Stimulated activated CD4-positive, alpha-beta T cell treated with anti-CD3 and anti-CD28 coated beads, Interleukin-1b, Interleukin-23, amount 100 ng/mL, for 1 hour (primary cell): ENCODE results near the gene FZR1.
A peak's percentile ranks its signal among the peaks of the same experiment; 100 is the strongest.

Experiments used
- DNase-seq, 2 donors: peaks; one replicate each; pipeline ENCODE4 v3.0.0-alpha.2; 2020; ENCODE audit warnings: low read depth in 2 of 2

Gene FZR1

GRCh38 chr19:3474010-3474409, 32.1 kb upstream of the FZR1 start:
- DNase-seq = no peak

GRCh38 chr19:3474614-3475013, 31.5 kb upstream of the FZR1 start:
- no peak for DNase-seq

GRCh38 chr19:3475449-3475848, 30.7 kb upstream of the FZR1 start:
- DNase-seq = no peak

GRCh38 chr19:3476830-3477229, 29.3 kb upstream of the FZR1 start:
- no peak for DNase-seq

- no peak for DNase-seq
Observed at GRCh38 chr19:3477506-3477905, 28.6 kb upstream of the FZR1 start.

- no peak for DNase-seq
Observed at GRCh38 chr19:3477951-3478350, 28.2 kb upstream of the FZR1 start.

GRCh38 chr19:3478409-3479176, 27.5 kb upstream of the FZR1 start:
- DNase-seq = no peak

- DNase-seq = peak in 1 of 2 donors; percentile 11
Observed at GRCh38 chr19:3479177-3479833, 26.8 kb upstream of the FZR1 start.

GRCh38 chr19:3479834-3480215, 26.3 kb upstream of the FZR1 start:
- DNase-seq = no peak

- no peak for DNase-seq
Observed at GRCh38 chr19:3480383-3481091, 25.6 kb upstream of the FZR1 start, which contains the start of gene SMIM24. SMIM24 (minus strand) TSS chr19:3480525; CDS start chr19:3480463, 62 bp downstream.

GRCh38 chr19:3481241-3482090, 24.6 kb upstream of the FZR1 start:
- DNase-seq = no peak

GRCh38 chr19:3482507-3483225, 23.4 kb upstream of the FZR1 start:
- DNase-seq = no peak

- DNase-seq = no peak
Observed at GRCh38 chr19:3483226-3483628, 22.9 kb upstream of the FZR1 start, which contains the start of gene SMIM44. SMIM44 (minus strand) TSS chr19:3483441; CDS start chr19:3483403, 38 bp downstream.

GRCh38 chr19:3491396-3492119, 14.6 kb upstream of the FZR1 start:
- no peak for DNase-seq

GRCh38 chr19:3492131-3492839, 13.8 kb upstream of the FZR1 start:
- DNase-seq = no peak

- no peak for DNase-seq
Observed at GRCh38 chr19:3492919-3493318, 13.2 kb upstream of the FZR1 start.

GRCh38 chr19:3493651-3494050, 12.5 kb upstream of the FZR1 start:
- DNase-seq = no peak

- no peak for DNase-seq
Observed at GRCh38 chr19:3494051-3494450, 12.1 kb upstream of the FZR1 start.

- DNase-seq = peak in 1 of 2 donors; percentile 36
Observed at GRCh38 chr19:3494559-3494958, 11.6 kb upstream of the FZR1 start.
